ENCODE measurements around the gene ASB18.
"Not testable (repeated sequence)": the region's sequence is repeated elsewhere in the genome, so short reads cannot be mapped to it uniquely, and the experiment has no call there.

The ASB18 gene

DNA sequence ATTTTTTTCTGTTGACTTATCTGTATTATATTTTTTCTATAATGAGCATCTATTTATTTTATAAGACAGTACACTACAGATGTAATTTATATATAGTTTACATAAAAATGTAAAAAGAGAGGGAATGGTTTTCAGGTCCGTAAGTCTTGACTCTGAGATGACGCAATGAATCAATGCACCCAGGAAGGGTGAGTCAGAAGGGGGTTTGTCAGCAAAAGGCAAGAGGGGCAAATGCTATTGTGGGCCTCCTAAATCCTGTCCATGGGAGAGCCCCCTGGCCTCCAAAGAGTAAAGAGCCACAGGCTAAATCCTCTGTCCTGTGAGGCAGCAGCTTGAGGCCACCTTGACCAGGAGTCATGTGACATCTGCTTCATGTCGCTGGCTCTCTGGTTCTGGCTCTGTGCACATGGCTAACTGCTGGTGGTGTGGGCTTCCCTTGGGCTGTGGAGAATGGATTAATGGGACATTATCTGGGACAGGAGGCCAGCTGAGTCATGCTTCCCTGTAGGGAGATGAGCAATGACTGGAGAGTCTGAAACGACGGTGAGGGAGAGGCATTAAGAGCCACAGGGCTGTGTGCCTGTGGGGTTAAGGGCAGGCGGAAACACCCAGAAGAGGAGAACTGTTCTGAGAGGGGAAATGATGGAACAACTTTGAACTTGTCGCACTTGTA is 22.8 kb upstream of the ASB18 start:
- no peak for DNase-seq

DNA sequence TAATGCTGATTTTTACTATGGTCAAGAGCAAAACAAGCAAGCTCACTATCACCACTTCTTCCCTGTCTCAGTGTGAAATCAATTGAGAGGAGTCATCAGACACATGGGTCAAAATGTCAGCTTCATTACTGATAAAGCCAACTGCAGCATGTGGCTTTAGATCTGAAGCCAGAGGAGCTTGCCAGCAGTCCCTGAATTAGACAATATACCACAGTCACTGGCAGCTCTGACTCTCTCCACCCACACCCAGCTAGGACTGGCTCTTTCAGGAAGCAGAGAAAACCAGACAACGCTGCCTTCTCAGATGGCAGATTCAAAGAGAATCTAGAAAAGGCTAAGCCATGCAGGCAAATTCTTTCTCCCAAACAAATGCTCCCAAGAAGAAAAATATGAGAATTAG is 20.0 kb upstream of the ASB18 start:
- DNase-seq: no peak

DNA sequence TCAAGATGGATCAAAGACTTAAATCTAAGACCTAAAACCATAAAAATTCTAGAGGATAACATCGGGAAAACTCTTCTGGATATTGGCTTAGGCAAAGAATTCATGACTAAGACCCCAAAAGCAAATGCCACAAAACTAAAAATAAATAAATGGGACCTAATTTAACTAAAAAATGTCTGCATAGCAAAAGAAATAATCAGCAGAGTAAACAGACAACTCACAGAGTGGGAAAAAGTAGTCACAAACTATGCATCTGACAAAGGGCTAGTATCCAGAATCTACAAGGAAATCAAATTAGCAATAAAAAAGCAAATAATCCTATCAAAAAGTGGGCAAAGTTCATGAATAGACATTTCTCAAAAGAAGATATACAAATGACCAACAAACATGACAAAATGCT is 18.2 kb upstream of the ASB18 start:
- no peak for DNase-seq

DNA sequence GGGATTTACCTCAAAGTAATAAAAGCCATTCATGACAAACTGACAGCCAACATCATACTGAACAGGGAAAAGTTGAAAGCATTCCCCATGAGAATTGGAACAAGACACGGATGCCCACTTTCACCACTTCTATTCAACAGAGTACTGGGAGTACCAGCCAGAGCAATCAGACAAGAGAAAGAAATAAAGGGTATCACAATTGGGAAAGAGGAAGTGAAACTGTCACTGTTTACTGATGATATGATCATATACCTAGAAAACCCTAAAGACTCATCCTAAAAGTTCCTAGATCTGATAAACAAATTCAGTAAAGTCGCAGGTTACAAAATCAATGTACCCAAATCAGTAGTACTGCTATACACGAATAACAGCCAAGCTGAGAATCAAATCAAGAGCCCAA is 17.2 kb upstream of the ASB18 start:
- DNase-seq: no peak

DNA sequence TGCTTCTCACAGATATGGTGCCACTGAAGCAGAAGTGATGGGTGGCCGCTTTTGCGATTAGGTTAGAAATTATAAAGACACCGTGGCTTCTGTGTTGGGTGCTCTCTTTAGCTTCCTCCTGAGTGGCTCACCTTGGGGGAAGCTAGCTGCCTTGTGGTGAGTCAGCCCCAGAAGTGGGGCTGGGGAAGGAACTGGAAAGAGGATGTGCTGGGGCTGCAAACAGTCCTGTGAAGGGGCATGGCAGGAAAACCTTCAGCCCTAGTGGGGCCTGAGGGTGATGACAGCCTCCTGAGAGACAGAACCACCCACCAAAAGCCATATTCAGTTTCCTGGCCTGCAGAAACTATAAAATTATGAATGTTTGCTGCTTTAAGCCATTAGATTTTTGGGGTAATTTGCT is 8.9 kb upstream of the ASB18 start:
- no peak for DNase-seq

DNA sequence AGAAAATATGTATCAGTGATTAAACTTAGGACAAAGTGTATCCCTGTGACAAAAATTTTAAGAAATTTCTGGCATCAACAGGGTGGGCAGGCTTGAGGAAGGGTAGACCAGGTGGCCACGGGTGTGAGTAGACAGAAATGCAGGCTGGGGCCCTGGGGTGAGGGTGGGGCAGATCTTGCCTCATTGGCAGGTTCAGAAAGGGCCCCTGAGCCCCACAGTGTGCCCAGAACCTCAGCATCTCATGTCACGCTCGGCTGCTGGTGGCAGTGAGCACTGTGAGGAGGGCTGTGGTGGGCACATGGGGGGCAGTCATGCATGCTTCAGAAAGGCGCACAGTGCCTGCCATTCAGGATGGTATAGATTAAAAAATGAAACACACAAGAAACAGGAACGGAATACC is 7.6 kb upstream of the ASB18 start:
- DNase-seq: no peak

DNA sequence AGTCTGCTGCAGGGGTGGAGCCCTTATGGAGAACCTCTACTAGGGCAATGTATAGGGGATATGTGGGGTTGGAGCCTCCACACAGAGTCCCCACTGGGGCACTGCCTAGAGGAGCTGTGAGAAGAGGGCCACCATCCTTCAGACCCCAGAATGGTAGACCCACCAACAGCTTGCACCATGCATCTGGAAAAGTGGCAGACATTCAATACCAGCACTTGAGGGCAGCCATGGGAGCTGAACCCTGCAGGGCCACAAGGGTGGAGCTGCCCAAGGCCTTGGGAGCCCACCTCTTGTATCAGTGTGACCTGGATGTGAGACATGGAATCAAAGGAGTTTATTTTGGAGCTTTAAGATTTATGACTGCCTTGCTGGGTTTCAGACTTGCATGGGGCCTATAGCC is 5.7 kb upstream of the ASB18 start:
- not testable (repeated sequence) for DNase-seq

DNA sequence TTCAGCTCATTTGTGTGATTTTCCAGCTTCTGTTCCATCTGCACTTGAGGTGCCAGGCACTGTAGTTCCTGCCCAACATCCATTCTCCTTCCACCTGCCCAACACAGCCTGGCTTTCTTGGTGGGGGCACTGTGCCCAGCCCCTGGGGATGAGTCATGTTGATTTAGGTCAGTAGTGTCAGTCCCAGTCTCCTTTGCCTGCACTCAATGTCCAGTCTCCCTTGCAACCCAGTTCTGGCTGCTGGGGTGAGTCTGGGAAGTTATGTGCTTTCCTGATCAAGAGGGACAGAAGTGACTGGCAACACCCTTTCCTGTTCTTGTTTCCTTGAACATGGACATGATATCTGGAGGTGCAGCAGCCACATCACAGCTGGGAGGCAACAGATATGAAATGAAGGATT is 1.5 kb upstream of the ASB18 start:
- DNase-seq: no peak

DNA sequence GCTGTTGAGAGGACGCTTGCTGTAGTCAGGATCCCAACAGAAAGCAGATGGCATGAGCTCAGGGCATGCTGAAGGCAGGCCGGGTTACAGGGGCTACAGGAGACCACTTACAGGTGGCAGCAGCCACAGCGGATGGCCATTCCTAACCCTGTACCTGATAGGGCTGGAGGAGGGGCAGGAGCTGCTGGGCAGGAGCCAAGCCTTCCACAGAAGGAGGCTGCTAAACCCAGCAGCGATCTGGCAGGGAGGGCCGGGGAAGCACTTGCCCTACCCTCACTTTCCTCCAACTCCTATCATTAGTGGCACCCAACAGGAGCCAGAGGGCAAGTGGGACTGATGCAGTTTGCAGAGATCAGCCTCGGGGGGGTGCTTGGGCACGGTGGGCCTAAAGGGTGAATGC is 2.0 kb downstream of the ASB18 start:
- no peak for DNase-seq

DNA sequence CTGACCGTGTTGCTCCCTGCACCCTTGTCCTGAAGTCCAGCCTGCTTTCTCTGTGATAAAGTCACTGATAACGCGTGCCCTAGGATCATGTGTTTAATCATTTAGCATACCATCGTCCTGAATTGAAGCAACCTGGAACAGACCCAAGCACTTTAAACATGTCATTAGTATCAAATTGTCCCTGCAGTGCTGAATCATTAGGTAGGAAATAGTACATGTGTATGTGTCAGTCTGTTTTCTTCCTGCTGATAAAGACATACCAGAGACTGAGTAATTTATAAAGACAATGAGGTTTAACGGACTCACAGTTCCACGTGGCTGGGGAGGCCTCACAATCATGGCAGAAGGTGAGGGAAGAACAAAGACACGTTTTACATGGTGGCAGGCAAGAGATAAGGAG is 2.8 kb downstream of the ASB18 start:
- DNase-seq: no peak

DNA sequence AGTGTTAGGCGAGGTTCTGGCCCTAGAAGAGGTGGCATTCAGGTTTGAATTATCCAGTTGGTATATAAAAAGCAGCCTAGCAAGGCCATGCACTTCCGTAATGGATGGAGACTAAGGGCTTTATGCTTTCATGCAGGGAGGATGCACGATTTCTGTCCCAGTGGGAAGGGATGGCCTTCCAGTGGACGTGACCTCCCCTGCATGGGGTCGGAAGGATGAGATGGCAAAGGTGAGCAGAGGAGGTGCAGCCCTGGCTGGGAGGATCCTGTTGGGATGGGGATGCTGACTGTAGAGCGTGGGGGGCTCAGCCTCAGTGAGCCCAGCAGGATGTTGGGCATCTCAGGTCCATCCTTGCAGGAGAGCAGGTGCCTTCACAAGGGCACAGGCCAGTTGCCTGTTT is 4.8 kb downstream of the ASB18 start:
- no peak for DNase-seq

DNA sequence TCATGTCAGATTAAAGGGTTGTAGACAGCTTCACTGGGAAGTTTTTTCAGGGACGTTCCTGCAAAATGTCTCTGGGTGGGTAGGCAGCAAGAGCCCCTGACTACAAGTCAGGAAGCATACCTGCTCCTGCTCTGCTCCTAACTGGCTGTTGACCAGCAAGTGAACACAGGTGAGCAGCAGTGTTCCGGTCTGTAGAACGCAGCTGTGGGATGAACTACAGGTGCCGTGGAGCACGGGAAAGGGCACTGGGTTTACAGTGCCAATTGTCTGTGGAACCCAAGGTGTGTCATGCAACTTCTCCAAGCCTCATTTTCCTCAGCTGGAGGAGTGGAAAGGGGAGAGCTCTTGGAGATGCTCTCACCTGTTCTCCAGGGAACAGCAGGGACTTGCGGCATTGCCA is 6.6 kb downstream of the ASB18 start:
- no peak for DNase-seq

DNA sequence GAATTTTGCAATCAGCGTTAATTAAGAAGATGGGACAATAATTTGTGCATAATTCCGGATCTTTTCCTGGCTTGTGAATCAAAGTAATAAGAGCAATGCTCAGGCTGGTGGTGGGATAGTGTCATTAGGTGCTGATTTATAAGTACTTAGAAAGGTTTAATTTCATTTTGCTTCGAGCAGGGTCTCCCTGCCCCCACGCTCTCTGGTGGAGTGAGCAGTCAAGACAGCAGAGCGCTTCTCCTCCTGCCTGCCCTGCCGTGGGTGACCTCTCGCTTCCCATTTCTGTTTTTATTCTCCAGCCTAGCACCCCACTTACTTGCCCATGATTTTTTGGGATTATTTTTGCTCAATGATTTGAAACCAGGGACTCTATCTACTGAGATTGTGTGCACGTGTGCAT is 7.1 kb downstream of the ASB18 start:
- no peak for DNase-seq

DNA sequence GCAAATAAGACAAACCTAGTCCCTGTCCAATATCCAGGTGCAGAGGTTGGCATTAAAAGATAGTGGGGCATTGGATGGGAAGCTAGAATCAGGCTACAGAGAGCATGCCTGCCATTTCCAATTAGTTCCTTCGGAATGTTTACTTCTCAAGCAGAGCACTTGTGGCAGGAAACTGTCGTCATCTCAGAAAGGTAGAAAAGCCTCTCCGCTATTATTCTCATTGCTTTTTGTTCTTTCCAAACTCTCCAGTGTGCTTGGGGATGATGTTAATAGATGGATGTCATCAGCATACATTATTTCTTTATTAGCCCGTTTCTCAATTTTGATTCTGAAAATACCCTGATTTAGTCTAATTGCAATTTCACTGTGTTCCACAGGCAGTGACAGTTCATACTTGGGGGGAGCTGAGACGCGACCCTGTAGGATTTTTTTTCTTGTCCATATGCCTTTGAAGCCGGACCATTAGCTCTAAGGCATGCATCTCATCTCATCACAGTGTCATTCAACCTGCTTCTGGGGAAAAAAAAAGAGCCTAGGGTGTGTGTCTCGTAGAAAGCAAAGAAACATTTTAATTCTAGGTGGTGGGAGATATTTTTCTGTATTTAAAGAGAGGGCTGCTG is 7.7 kb downstream of the ASB18 start:
- DNase-seq: no peak

DNA sequence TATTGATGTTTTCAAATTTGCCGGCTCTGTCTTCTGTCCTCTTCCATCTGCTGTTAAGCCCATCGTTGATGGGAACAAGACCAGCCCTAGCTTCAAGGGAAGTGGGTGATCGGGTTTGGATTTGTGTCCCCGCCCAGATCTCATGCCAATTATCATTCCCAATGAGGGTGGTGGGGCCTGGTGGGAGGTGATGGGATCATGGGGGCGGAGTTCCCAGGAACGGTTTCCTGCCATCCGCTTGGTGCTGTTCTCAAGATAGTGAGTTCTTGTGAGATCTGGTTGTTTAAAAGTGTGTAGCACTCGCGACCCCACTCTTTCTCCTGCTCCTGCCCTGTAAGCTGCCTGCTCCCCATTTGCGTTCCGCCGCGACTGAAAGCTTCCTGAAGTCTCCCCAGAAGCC is 9.5 kb downstream of the ASB18 start:
- DNase-seq: no peak

DNA sequence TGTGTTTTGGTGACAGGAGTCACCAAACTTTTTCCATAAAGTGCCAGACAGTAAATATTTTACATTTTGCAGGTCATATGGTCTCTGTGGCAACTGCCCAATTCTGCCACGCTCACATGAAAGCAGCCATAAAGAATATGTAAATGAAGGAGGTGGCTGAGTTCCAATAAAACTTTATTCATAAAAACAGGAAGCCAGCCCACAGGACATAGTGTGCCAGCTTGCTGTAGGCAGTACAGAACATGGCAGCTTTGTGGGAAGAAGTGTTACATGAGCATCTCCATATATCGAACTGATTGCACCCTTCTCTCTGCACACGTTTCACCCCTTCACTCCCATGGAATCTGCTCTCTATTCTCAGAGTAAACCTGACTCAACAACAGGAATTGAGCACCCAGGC is 10.2 kb downstream of the ASB18 start:
- DNase-seq: no peak

DNA sequence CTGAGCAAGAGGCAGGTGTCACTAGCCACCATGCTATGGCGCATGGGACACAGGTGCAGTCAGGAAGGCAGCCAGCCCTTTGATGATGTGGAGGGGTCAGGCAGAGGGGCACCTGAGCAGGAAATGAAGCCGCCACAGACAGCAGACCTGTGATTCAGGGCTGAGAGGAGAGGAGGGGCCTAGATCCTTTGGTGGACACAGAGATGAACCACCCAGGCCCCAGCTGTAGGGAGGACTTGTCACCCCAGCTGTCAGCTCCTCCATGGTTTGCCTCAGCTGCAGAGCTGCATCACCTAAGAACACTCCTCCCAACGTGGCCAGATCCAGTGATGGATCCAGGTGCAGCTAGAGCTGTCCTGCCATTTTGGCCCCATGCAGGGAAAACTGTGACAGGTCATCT is 11.6 kb downstream of the ASB18 start:
- no peak for DNase-seq

DNA sequence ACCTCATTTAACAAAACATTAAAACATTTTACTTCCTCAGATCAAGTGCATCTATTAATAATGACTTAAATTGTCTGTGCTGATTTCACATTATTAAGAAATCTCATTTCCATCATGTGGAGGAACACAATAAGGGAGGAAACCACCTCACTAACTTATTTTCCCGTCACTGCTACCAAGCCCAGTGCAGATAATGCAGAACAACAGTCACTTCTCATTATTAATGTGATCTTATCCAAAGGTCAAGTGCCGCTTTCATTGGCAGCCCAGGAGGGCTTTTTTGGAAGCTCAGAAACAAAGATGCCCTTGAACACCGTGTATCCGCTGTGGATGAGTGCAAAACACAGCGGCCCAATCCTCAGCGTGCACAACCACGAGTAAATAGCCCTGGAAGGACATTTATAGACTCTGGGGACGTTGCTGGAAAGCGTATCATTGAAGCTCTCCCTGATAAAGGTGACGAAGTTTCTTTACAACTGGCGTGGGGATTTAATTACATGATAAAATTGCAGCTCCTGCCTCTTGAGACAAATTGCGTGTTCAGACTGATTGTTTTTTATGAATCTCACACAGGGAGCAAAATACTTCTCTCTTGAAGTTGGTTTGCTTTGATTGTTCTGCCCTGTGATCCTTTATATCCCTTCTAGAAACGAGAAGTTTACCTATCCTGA is 13.2 kb downstream of the ASB18 start:
- no peak for DNase-seq

DNA sequence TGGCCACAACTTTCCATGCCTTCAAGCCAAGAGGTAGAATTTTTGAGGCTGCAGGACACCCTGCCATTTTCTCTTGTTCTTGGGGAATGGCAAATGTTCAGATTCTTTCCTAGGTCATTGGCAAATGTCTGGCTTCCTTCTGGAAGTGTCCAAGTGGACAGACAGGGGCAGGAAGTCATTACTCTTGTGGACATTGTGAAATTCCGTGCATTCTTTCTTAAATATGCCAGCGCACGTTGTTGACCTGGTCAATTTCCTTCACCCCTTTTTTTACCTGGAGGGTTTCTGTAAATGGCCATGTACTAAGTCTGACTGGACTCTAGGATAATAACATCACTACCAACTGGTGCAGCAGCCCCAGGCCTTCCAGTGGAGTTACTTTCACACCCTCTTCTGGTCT is 13.9 kb downstream of the ASB18 start:
- no peak for DNase-seq

DNA sequence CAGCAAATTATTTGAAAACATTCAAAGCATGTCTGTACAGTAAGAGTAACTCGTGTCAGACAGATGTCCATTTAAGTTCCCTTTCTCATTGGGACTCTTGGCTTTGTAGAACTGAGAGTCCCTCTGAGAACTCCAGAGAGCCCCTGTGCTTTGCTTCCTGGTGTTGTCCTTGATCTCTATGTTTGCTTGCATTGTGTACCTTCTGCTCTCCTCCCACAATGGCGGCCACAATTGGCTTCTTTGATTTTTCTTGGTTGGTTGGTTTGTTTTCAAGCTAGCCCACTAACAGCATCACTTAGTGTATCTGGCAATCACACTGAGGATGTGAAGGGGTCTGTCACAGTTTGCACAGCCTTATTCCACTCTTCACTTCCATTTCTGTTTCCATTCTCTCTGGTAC is 15.1 kb downstream of the ASB18 start:
- DNase-seq: no peak

DNA sequence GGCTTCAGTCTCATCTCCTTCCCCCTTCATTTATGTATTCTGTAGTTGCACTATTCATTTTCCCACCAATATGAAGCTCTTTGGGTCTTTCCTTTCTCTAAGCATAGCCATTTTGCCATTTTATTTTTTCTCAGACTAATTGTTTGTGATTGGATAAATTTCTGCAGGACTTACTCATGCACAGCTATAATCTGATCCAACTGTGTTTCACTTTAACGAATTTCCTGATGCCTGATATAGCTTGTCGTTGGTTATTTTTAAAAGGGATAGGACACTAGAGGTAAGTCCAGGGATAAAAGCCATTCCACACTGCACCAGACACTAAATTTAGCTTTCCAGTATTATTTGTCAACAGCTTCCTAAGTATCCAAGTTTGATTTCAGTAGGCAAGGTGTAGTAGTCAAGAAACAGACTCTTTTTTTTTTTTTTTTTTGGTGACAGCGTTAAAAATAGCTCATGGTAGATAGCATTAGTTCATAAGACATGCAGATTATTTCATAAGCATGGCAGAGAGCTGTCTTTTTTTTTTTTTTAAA is 17.4 kb downstream of the ASB18 start:
- no peak for DNase-seq

DNA sequence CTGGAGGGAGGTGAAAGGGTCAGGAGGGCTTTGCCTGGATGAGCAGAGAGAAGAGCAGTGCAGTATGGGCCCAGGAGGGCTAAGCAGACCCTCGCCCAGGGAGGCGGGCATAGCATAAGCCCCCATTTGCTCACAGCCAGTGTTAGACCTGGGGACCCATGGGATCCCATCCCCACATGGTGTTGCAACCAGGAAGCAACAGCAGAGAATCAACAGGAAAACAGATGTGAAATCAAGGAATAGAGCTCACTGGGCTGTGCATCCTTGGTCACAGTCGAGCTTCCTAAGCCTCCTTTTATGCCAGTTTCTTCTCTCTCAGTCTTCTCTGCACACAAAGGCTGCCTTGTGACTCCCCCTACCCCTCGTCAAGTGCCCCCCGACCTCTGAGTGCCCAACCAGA is 19.9 kb downstream of the ASB18 start:
- no peak for DNase-seq

DNA sequence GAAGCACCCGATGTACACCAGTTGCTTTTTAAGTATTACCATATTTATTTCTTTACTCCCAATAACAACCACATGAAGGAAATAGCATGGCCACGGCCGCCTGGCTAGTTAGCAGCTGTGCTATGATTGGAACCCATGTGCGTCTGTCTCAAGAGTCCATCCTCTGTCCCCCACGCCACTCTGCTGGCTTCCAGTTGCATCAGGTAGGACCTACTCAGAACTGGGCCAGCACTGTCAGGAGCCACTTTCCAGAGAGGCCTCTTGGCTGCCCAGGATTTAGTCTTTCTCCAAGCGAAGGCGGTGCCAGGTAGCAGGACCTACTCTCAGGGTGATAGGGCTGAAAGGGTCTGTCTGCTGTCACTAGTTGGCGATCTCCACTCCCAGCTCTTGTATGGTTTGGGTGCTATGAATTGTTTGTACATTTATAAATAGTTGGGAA is 22.1 kb downstream of the ASB18 start:
- no peak for DNase-seq
